GM19023 (cell line): ENCODE data around the gene ENTPD1.

ENCODE experiments used
- ATAC-seq: cut with Tn5 transposase; IDR thresholded peaks from one replicate; pipeline ENCODE4 v1.9.1; 2021; ENCODE audit warnings: mild to moderate bottlenecking, moderate library complexity; ENCODE audit not compliant: unreplicated experiment

Gene ENTPD1

DNA sequence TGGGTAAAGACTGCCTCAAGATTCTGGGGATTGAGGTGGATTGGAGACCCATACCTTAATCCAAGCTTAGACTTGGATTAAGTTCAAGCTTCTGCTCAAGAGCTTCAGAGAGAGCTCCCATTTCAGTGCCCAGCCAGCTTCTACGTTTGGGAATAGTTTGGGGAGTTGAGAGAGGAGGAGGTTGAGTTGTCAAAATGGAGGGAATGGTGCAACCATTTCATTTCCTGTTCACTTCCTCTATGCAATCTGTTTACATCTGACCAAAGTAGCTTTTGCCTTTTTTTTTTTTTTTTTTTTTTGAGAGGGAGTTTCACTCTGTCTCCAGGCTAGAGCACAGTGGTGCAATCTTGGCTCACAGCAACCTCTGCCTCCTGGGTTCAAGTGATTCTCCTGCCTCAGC, 65.8 kb downstream of the ENTPD1 start:
- ATAC-seq = no peak

- ATAC-seq = no peak
These were observed 74.1 kb downstream of the ENTPD1 start for GRCh38 chr10:95830044-95830443.

DNA sequence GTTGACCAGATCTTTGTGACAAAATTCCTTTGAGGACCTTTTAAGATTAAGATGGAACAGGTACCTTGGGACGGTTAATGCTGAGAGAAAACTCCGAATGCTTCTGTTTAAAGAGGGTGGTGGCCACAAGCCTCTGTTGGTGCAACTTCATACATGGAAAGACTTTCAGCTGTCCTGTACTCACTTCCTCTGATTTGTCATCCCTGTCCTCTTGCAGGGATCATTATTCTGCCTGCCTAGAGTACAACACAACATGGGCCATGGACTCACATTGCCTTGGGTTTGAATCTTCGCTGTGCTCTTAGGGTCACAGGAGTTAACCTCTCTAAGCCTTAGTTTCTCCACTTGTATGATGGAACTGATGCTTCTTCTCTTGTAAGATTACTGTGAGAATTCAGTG, 75.1 kb downstream of the ENTPD1 start:
- ATAC-seq = no peak

DNA sequence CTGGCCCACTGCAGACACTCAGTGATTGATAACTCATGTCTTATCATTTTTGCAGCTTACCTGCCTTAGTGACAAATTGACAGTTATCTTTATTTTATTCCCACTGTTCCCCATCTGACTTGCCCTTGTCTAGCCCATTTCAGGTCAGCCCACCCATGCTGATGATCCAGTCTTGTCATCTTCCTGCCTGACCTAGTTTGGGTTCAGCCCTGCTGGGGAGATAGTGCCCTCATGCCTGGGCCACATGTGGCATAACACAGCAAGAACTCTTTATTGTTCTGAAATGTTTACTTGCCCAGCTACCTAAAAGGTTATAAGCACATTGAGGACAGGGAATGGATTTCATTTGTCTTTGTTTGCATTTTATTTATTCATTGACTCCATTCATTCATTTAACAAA, 75.6 kb downstream of the ENTPD1 start:
- no peak for ATAC-seq

- ATAC-seq = peak; percentile 85
These were observed 76.5 kb downstream of the ENTPD1 start for GRCh38 chr10:95832216-95833041.

DNA sequence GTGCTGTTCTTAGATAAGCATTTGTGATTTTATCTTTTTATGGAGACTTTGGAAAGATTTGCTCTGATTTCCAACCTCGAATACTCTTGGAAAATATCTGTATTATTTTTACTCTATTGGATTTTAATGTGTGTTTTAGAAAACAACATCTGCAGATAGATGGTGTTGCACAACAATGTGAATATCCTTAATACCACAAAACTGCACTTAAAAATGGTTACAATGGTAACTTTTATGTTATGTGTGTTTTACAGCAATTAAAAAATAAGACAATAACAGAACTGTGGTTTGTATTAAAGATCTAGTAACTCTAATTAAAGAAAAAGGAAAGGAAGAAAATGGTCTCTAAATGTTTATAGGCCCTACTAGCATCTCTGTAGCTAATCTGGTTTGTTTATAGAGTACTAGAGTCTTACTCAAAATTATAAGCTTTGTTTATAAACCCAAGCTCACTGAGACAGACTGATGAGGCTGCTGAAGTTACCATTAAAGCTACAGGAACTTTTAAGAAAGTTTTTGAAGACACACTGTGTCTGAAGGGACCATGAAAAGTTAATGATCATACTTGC, 77.2 kb downstream of the ENTPD1 start:
- ATAC-seq = no peak

DNA sequence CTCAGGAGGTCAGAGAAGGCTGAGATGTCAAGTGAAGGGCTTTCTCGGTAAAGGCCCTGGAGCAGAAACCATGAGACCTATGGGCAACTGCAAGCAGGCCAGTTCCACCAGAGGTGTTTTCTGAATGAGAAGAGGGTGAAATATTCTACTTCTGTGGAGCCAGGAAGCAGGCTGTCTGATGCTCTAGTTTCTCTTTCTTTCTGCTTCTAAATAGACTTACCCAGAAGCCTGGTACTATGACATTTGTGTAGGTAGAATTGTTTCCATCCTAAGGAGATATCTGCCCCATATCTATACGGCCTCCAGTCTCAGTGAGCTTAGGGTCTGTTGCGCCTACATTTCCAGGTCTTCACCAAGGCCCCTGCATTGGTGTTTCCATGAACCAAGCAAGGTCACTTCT, 78.4 kb downstream of the ENTPD1 start:
- ATAC-seq = no peak

DNA sequence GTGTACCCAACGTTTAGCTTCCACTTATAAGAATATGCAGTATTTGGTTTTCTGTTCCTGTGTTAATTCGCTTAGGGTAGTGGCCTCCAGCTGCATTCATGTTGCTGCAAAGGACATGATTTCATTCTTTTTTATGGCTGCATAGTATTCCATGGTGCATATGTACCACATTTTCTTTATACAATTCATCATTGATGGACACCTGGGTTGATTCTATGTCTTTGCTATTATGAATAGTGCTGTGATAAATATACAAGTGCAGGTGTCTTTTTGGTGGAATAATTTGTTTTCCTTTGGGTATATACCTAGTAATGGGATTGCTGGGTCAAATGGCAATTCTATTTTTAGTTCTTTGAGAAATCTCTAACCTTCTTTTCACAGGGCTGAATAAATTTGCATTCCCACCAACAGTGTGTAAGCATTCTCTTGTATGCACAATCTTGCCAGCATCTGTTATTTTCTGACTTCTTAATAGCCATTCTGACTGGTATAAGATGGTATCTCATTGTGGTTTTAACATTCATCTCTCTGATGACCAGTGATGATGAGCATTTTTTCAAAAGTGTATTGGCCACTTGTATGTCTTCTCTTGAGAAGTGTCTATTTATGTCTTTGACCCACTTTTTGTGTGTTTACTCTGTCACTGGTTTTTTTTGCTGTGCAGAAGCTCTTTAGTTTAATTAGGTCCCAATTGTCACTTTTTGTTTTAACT, 79.3 kb downstream of the ENTPD1 start:
- ATAC-seq = no peak

DNA sequence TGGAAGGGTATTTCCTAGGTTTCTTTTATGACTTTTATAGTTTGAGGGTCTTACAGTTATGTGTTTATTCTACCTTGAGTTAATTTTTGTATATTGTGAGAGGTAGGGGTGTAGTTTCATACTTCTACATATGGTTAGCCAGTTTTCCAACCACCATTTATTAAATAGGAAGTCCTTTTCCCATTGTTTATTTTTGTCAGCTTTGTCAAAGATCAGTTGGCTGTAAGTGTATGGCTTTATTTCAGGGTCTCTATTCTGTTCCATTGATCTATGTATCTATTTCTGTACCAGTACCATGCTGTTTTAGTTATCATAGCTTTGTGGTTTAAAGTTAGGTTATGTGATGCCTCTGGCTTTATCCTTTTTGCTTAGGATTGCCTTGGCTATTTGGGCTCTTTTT, 79.9 kb downstream of the ENTPD1 start:
- no peak for ATAC-seq

GRCh38 chr10:95836610-95837355, 80.8 kb downstream of the ENTPD1 start:
- ATAC-seq = no peak

GRCh38 chr10:95837356-95837776, 81.4 kb downstream of the ENTPD1 start:
- ATAC-seq = peak; percentile 14

DNA sequence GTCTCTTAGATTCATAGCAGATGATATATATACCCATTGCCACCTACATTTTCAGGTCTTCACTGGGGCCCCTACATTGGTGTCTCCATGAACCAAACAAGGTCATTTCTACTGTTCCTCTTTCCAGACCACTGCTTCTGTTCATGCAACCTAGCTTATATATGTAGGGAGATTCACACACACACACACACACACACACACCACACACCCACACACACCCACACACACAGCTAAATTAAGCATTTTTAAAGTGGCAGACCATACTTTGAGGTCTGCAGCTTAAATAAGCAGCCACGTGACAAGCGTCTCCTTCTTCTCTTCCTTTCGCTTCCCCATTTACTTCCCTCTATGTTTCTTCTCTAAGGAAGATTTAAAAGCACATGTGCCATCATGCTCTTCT, 81.8 kb downstream of the ENTPD1 start:
- ATAC-seq = peak; percentile 46

GRCh38 chr10:95840121-95840520, 84.2 kb downstream of the ENTPD1 start:
- ATAC-seq = no peak

- no peak for ATAC-seq
These were observed 84.7 kb downstream of the ENTPD1 start for GRCh38 chr10:95840681-95841080.

DNA sequence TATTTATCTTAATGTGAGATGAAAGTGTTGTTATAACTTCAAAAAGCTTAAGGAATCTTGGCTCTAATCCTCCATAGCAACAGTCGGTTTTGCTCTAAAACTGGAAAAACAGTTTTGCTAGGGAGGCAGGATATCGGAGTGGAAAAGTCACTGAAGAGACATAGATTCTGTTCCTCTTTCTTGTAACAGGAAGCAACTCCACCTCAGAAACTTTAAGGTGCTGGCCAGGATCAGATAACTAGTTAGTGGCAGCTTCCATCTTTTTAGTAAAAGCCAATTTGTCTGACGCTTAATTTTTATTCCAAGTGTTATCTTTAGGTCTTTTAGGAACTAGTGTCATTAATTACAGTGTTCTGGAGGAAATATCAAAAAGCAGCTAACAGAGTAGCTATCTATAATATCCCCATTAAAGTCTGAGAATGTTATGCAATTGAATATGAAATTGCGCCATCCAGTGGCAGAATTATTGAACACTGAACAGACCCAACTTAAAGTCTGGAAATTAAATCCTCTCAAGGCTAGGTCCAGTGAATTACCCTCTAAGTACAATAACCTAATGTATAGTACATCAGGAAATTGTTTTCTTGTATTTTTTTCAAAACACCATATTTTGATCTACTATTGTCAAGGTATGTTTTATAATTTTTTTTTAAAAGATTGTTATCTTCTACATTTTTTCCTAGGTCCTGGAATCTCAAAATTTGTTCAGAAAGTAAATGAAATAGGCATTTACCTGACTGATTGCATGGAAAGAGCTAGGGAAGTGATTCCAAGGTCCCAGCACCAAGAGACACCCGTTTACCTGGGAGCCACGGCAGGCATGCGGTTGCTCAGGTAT, 85.9 kb downstream of the ENTPD1 start:
- ATAC-seq = no peak

DNA sequence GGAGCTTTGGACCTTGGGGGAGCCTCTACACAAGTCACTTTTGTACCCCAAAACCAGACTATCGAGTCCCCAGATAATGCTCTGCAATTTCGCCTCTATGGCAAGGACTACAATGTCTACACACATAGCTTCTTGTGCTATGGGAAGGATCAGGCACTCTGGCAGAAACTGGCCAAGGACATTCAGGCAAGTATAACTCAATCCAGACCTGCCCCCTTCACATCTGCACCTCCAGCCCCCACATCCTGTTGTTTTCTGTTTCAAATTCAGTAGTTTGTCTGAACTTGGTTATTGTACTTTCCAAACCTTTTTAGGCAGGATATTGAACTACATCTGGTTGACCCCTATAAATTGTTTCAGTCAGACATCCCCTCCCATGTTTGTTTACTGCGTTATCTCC, 89.4 kb downstream of the ENTPD1 start:
- ATAC-seq = no peak

- no peak for ATAC-seq
These were observed 91.0 kb downstream of the ENTPD1 start for GRCh38 chr10:95847007-95847406.

DNA sequence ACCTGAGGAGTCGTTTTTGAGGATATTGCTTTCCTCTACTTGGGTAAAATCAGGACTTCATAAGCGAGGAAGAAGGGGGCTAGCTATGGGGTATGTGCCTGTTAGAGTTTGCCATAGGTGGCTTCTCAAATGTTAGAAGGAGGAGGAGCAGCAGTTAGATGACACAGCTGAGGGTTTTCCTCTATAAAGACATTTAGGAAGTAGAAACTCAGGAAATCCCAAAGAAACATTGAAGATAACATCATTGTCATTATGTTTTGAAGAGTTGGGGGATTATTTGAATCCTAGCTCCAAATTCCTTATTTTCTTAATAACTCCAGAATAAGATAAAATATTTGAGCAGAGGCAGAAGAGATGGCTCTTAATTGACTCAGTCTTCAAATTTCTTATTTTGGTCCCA, 92.9 kb downstream of the ENTPD1 start:
- no peak for ATAC-seq

DNA sequence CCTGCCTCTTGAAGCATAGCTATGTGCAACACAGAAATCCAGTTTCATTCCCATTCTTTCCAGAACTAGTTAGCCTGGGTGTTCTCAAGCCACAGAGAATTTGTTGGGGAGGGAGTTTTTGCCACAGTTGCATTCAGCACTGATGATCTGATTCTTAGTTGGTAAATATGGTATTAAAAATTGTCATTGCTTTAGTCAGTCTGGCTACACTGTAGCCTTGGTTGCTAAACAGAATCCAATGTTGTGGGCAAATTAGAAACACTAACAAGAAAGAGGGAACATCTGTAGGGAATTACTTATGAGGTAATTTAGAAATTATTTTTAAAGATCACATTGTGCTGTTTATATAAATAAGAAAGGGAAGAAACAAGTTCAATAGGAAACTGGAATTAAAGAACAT, 94.8 kb downstream of the ENTPD1 start:
- ATAC-seq = no peak

DNA sequence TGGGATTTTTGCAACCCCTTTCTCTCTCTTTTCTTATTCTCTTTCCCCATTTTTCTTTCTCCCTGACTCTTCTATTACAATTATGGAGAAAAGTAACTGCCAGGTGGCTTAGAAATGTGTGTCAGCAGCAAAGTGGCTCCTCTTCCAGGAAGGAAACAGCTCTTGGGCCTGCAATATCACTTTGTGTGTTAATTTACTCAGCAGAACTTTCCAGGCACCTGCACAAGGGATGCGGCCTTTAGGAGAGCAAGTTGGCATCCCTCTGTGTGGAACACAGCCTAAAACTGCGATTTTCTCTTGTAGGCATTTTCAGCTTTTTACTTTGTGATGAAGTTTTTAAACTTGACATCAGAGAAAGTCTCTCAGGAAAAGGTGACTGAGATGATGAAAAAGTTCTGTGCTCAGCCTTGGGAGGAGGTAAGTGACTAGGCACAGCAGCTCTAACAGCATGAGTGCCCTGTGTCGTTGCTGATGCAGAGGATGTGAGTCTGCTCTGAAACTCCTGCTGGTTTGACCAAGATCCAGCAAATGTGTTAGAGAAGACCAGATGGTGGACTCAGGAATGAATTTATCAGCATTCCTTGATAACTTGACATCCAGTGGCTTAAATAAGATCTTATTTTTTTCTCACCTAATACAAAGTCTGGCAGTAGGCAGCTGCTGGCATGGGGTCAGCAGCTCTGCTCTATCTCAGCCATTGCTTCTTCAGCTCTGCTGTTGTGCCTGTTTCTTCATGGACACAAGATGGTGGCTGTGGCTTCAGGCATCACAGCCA, 104.4 kb downstream of the ENTPD1 start:
- no peak for ATAC-seq
